ENCODE data around the gene ABL2. TPM values are rescaled to one million over a fixed set of nuclear protein-coding genes. Genes with fewer than 3 reads are reported as not detected.
"Not testable (repeated sequence)": the region's sequence is repeated elsewhere in the genome, so short reads cannot be mapped to it uniquely, and the experiment has no call there.

The ABL2 gene
- 1 to 10 TPM; 4.4 to 9.3 (median 5.8) TPM for total RNA-seq

- H3K27ac ChIP-seq: peak within 1 kb of the TSS; percentile 75 to 89 (median 82)
- no peaks in the 10 kb centered on the region for H3K9me3 ChIP-seq
- no peaks in the 10 kb centered on the region for H3K36me3 ChIP-seq
- DNase-seq (no peak), ATAC-seq (peak; percentile 71 to 75)
- intact Hi-C loops (cut with DNase I; ENCODE audit: low total_unique reads) (no loop called here), in situ Hi-C loops (cut with MboI; ENCODE audit: low sequenced_read_pairs in 4 of 4) (loop anchor here in 1 of 4 donors (25.0 kb wide), 1 partner anchor 133 kb away; the partner anchor contains the start of gene AXDND1)
- peak within 1 kb of the TSS; percentile 77 to 99 (median 90) for H3K4me3 ChIP-seq
- H3K27me3 ChIP-seq: no peaks in the 10 kb centered on the region
- peaks cover 9 to 10% of the 10 kb centered on the region in 2 donors for H3K4me1 ChIP-seq
- no peak for TF ChIP-seq CTCF (IDR thresholded peaks at IDR 0.05 in 4 of 5, conservative IDR thresholded peaks at IDR 0.05 in 1 of 5)
- peak in 1 of 2 donors; percentile 10 for TF ChIP-seq POLR2A (IDR thresholded peaks at IDR 0.05)
These were observed at the start of gene ABL2 for GRCh38 chr1:179229214-179230140. Gene ABL2 (minus strand): TSS chr1:179229677. CDS start chr1:179229397, 280 bp downstream.

GRCh38 chr1:179278920-179279319, 49.4 kb upstream of the ABL2 start:
- intact Hi-C loops (cut with DNase I; ENCODE audit: low total_unique reads): no loop called here
- H3K36me3 ChIP-seq: no peaks in the 10 kb centered on the region
- H3K4me1 ChIP-seq: no peaks in the 10 kb centered on the region

GRCh38 chr1:179274424-179274823, 44.9 kb upstream of the ABL2 start:
- H3K9me3 ChIP-seq; intact Hi-C loops (cut with DNase I; ENCODE audit: low total_unique reads); in situ Hi-C loops (cut with MboI; ENCODE audit: low sequenced_read_pairs in 4 of 4); DNase-seq; ATAC-seq; H3K4me3 ChIP-seq; H3K27ac ChIP-seq; H3K36me3 ChIP-seq; H3K4me1 ChIP-seq; H3K27me3 ChIP-seq: not testable (repeated sequence)

More at GRCh38 chr1:179278920-179279319, 49.4 kb upstream of the ABL2 start:
- H3K27me3 ChIP-seq: no peaks in the 10 kb centered on the region
- ATAC-seq (no peak), DNase-seq (no peak)
- TF ChIP-seq CTCF (IDR thresholded peaks at IDR 0.05 in 4 of 5, conservative IDR thresholded peaks at IDR 0.05 in 1 of 5) (no peak), POLR2A (IDR thresholded peaks at IDR 0.05) (no peak)
- no peak overlapping the region for H3K4me3 ChIP-seq
- H3K9me3 ChIP-seq: no peaks in the 10 kb centered on the region
- in situ Hi-C loops (cut with MboI; ENCODE audit: low sequenced_read_pairs in 4 of 4): no loop called here
- H3K27ac ChIP-seq: no peak overlapping the region

GRCh38 chr1:179269071-179269470, 39.6 kb upstream of the ABL2 start:
- Histone ChIP-seq H3K4me3 (no peak overlapping the region), H3K27ac (no peak overlapping the region), H3K9me3 (no peaks in the 10 kb centered on the region), H3K27me3 (no peaks in the 10 kb centered on the region), H3K4me1 (no peaks in the 10 kb centered on the region), H3K36me3 (no peaks in the 10 kb centered on the region)
- intact Hi-C loops (cut with DNase I; ENCODE audit: low total_unique reads): no loop called here
- ATAC-seq (no peak), DNase-seq (no peak)
- in situ Hi-C loops (cut with MboI; ENCODE audit: low sequenced_read_pairs in 4 of 4): loop anchor here in 1 of 4 donors (10.0 kb wide), 1 partner anchor 106 kb away; no protein-coding TSS in a partner anchor
- no peak for TF ChIP-seq CTCF (IDR thresholded peaks at IDR 0.05 in 4 of 5, conservative IDR thresholded peaks at IDR 0.05 in 1 of 5)
- TF ChIP-seq POLR2A (IDR thresholded peaks at IDR 0.05): no peak

- Histone ChIP-seq H3K4me3 (no peak overlapping the region), H3K9me3 (no peaks in the 10 kb centered on the region), H3K36me3 (no peaks in the 10 kb centered on the region), H3K27me3 (no peaks in the 10 kb centered on the region), H3K27ac (no peak overlapping the region), H3K4me1 (no peaks in the 10 kb centered on the region)
- intact Hi-C loops (cut with DNase I; ENCODE audit: low total_unique reads): no loop called here
- ATAC-seq: no peak
- TF ChIP-seq POLR2A (IDR thresholded peaks at IDR 0.05) (no peak), CTCF (IDR thresholded peaks at IDR 0.05 in 4 of 5, conservative IDR thresholded peaks at IDR 0.05 in 1 of 5) (no peak)
- DNase-seq: no peak
- in situ Hi-C loops (cut with MboI; ENCODE audit: low sequenced_read_pairs in 4 of 4): loop anchor here in 1 of 4 donors (10.0 kb wide), 1 partner anchor 110 kb away; no protein-coding TSS in a partner anchor
These were observed 35.0 kb upstream of the ABL2 start for GRCh38 chr1:179264507-179264906.
